Osteocyte (in vitro differentiated cells): ENCODE results near the gene OLFML2B. TPM values are rescaled to one million over a fixed set of nuclear protein-coding genes. Genes with fewer than 3 reads are reported as not detected.

Experiments
- DNase-seq: peaks from one replicate; pipeline ENCODE4 v3.0.0; 2021; ENCODE audit warnings: mixed read lengths; ENCODE audit not compliant: unreplicated experiment; ENCODE audit errors: extremely low spot score
- H3K27ac Mint-ChIP-seq: one replicate; pipeline ENCODE4 v1.8.0; 2021; ENCODE audit warnings: mild to moderate bottlenecking, mixed read lengths; ENCODE audit not compliant: unreplicated experiment
- H3K27me3 Mint-ChIP-seq: one replicate; pipeline ENCODE4 v1.8.0; 2021; ENCODE audit warnings: mixed read lengths; ENCODE audit not compliant: unreplicated experiment
- H3K36me3 Mint-ChIP-seq: one replicate; pipeline ENCODE4 v1.8.0; 2021; ENCODE audit warnings: mixed read lengths; ENCODE audit not compliant: unreplicated experiment
- H3K4me1 Mint-ChIP-seq: one replicate; pipeline ENCODE4 v1.8.0; 2021; ENCODE audit warnings: mixed read lengths; ENCODE audit not compliant: unreplicated experiment
- H3K4me3 Mint-ChIP-seq: one replicate; pipeline ENCODE4 v1.8.0; 2021; ENCODE audit warnings: mild to moderate bottlenecking, moderate library complexity, mixed read lengths; ENCODE audit not compliant: unreplicated experiment
- H3K9me3 Mint-ChIP-seq: one replicate; pipeline ENCODE4 v1.8.0; 2021; ENCODE audit warnings: mixed read lengths; ENCODE audit not compliant: unreplicated experiment
- total RNA-seq: library from RNA; stranded (reverse); gene quantifications from 2 replicates; pipeline ENCODE4 v1.2.1, GENCODE V29; 2021
- TF ChIP-seq, protein P1 (sequence below): fragments of 200-600 bp; sonication (generic); IDR thresholded peaks from 2 replicates; pipeline ENCODE4 v1.5.0; 2021; ENCODE audit warnings: antibody characterized with exemption, mild to moderate bottlenecking, moderate library complexity

The OLFML2B gene
- total RNA-seq, 1 donor from 2014 or later = 66.7 TPM

DNA sequence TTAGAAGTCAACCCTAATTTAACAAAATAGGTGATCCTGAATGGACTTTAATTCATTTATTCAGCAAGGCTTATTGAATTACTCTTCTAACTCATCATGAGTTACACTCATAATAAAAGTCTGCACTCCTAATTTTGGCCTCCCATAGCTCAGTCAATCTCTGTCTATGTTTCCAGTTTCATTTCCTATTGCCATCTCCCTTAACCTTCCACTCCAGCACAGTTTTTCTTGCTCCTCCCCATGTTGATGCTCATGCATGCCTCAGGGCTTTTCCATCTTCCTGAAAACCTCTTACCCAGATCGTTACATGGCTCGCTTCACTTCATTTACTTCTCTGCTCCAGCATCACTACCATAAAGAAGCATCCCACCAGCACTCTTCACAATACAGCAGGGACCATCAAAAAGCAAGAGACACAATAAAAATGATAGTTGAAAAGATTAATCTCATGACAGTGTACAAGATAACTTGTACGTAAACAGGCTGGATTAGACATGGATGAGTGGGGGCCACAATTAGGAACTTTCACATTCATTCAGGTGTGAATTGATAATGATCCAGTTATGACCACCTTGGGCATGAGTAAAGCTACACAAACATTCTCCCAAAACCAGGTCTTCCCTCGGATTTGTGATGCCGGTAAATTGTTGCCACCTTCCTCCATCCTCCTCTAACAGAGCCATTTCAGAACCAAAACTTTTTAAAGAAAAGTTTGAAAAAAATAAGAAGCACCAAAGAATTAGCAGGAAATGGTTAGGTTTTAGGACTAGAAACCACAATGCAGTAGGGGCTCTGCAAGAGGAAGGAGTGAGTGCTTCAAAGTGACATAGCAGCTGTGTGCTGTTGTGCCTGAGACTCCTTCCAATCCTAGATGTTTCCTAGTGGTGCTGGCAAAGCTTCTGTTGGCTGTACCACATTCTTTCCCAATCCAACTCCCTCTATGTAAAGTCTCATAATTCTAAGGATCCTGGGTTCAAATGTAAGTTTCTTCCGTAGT lies 89.8 kb downstream of the OLFML2B start:
- Mint-ChIP-seq H3K4me3 (no peak overlapping the region), H3K27me3 (no peaks in the 10 kb centered on the region), H3K36me3 (peaks cover 6% of the 10 kb centered on the region), H3K4me1 (peaks cover 46% of the 10 kb centered on the region), H3K27ac (peak overlapping the region; percentile 13), H3K9me3 (no peaks in the 10 kb centered on the region)
- TF ChIP-seq, protein P1, sequence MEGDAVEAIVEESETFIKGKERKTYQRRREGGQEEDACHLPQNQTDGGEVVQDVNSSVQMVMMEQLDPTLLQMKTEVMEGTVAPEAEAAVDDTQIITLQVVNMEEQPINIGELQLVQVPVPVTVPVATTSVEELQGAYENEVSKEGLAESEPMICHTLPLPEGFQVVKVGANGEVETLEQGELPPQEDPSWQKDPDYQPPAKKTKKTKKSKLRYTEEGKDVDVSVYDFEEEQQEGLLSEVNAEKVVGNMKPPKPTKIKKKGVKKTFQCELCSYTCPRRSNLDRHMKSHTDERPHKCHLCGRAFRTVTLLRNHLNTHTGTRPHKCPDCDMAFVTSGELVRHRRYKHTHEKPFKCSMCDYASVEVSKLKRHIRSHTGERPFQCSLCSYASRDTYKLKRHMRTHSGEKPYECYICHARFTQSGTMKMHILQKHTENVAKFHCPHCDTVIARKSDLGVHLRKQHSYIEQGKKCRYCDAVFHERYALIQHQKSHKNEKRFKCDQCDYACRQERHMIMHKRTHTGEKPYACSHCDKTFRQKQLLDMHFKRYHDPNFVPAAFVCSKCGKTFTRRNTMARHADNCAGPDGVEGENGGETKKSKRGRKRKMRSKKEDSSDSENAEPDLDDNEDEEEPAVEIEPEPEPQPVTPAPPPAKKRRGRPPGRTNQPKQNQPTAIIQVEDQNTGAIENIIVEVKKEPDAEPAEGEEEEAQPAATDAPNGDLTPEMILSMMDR = no peak
- DNase-seq = no peak

Other genes starting within 250 kb of the OLFML2B start
- gene NOS1AP, start 45.8 kb upstream of the OLFML2B start, total RNA-seq = 2.5 and 2.9 TPM in 2 replicates